ENCODE measurements around the gene OMP. TPM values are rescaled to one million over a fixed set of nuclear protein-coding genes. Genes with fewer than 3 reads are reported as not detected.
A peak's percentile ranks its signal among the peaks of the same experiment; 100 is the strongest.

Gene OMP
- total RNA-seq, 6 experiments from 2014 or later: 1.0 to 4.2 (median 2.0) TPM; not detected in 1

DNA sequence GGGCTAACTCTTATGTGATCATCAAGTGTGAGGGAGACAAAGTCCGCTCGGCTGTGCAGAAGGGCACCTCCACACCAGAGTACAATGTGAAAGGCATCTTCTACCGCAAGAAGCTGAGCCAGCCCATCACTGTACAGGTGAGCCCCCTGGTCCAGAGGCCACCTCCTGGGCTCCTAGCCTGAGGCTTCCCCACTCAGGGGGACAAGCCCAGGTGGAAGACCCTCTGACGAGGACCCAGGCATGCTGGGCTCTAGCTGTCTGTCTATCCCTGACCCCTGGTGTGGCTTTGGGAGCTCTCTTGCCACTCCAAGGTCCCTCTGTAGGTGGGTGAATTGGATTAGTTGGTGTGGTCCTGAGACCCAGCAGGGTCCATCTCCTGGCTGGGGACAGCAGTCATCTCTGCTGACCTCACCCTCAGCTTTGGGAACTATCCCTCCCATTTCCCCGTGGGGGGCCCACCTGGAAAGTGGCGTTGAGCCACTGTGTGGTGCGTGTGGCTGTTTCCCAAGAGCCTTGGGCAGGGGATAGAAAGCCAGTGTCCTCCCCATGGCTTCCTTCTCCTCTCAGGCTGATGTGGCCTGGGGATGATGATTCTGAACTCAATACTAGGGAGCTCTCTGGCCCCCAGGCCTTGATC, 20.1 kb downstream of the OMP start:
- intact Hi-C loops (cut with DNase I): loop anchor here in 1 of 2 donors (10.0 kb wide), 1 partner anchor 432 kb away; no protein-coding TSS in a partner anchor
- H3K4me3 ChIP-seq: no peak overlapping the region
- peaks cover 0 to 8% (median 3%) of the 10 kb centered on the region in 4 donors for H3K4me1 ChIP-seq
- H3K36me3 ChIP-seq: peaks cover 0 to 61% (median 12%) of the 10 kb centered on the region in 4 donors
- no peaks in the 10 kb centered on the region for H3K9me3 ChIP-seq
- peak in 1 of 3 donors; percentile 39 for DNase-seq
- 83% methylated on average over 1 of the region's 7 CpGs for WGBS (ENCODE audit: insufficient coverage, low coverage, low lambda C conversion rate, missing lambda C conversion rate)
- TF ChIP-seq POLR2A (IDR thresholded peaks at IDR 0.05): no peak
- TF ChIP-seq, protein P1, sequence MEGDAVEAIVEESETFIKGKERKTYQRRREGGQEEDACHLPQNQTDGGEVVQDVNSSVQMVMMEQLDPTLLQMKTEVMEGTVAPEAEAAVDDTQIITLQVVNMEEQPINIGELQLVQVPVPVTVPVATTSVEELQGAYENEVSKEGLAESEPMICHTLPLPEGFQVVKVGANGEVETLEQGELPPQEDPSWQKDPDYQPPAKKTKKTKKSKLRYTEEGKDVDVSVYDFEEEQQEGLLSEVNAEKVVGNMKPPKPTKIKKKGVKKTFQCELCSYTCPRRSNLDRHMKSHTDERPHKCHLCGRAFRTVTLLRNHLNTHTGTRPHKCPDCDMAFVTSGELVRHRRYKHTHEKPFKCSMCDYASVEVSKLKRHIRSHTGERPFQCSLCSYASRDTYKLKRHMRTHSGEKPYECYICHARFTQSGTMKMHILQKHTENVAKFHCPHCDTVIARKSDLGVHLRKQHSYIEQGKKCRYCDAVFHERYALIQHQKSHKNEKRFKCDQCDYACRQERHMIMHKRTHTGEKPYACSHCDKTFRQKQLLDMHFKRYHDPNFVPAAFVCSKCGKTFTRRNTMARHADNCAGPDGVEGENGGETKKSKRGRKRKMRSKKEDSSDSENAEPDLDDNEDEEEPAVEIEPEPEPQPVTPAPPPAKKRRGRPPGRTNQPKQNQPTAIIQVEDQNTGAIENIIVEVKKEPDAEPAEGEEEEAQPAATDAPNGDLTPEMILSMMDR (IDR thresholded peaks at IDR 0.05): no peak
- no peak overlapping the region for H3K27ac ChIP-seq
- no peaks in the 10 kb centered on the region for H3K27me3 ChIP-seq
- no peak for ATAC-seq

DNA sequence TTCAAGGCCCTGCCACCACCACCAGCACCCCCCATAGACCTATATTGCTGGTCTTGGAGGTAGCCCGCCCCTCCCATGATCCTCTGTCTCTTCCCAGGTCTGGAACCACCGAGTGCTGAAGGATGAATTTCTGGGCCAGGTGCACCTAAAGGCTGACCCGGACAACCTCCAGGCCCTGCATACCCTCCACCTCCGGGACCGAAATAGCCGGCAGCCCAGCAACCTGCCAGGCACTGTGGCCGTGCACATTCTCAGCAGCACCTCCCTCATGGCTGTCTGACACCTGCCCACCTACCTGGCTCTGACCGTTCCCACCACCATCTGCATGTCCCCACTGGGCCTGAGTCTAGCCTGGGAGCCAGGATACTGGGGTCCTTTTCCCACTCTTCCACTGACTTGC, 21.0 kb downstream of the OMP start:
- peak in 1 of 3 donors; percentile 39 for DNase-seq

DNA sequence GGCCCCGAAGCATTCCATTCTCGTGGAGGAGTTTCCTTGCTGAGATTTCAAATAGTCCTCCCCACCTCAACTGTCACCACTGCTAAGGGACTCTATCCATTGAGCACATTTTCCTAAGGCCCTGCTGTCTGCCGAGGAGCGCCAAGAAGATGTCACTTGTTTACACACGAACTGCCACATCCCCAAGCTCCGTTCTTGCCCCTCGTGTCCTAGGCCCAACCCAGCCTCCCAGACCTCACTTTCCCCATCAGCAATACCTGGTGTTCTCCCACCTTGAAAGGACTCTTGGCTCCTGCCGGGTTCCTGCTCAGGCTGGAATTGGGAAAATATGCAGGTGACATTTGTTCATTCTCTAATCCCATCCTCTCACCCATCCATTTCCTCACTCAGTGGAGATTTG, 21.4 kb downstream of the OMP start:
- Histone ChIP-seq H3K4me3 (no peak overlapping the region), H3K4me1 (peaks cover 0 to 17% (median 5%) of the 10 kb centered on the region in 4 donors), H3K27me3 (no peaks in the 10 kb centered on the region), H3K9me3 (no peaks in the 10 kb centered on the region), H3K27ac (no peak overlapping the region), H3K36me3 (peaks cover 0 to 47% (median 10%) of the 10 kb centered on the region in 4 donors)
- DNase-seq: peak in 1 of 3 donors; percentile 51
- TF ChIP-seq, protein P1 (IDR thresholded peaks at IDR 0.05): no peak
- no peak for TF ChIP-seq POLR2A (IDR thresholded peaks at IDR 0.05)
- no peak for ATAC-seq
- intact Hi-C loops (cut with DNase I): loop anchor here in 1 of 2 donors (10.0 kb wide), 1 partner anchor 431 kb away; no protein-coding TSS in a partner anchor
- 84% methylated on average over 8 of the region's 8 CpGs for WGBS (ENCODE audit: insufficient coverage, low coverage, low lambda C conversion rate, missing lambda C conversion rate)

More for the DNA sequence above, 21.0 kb downstream of the OMP start:
- no peaks in the 10 kb centered on the region for H3K9me3 ChIP-seq
- no peak for ATAC-seq
- peaks cover 0 to 52% (median 10%) of the 10 kb centered on the region in 4 donors for H3K36me3 ChIP-seq
- intact Hi-C loops (cut with DNase I): loop anchor here in 1 of 2 donors (10.0 kb wide), 1 partner anchor 431 kb away; no protein-coding TSS in a partner anchor
- no CpG with 5 or more reads among the region's 8 CpGs for WGBS (ENCODE audit: insufficient coverage, low coverage, low lambda C conversion rate, missing lambda C conversion rate)
- no peaks in the 10 kb centered on the region for H3K27me3 ChIP-seq
- TF ChIP-seq POLR2A (IDR thresholded peaks at IDR 0.05): no peak
- TF ChIP-seq, protein P1 (IDR thresholded peaks at IDR 0.05): no peak
- H3K4me1 ChIP-seq: peaks cover 0 to 12% (median 5%) of the 10 kb centered on the region in 4 donors
- H3K4me3 ChIP-seq: no peak overlapping the region
- no peak overlapping the region for H3K27ac ChIP-seq

DNA sequence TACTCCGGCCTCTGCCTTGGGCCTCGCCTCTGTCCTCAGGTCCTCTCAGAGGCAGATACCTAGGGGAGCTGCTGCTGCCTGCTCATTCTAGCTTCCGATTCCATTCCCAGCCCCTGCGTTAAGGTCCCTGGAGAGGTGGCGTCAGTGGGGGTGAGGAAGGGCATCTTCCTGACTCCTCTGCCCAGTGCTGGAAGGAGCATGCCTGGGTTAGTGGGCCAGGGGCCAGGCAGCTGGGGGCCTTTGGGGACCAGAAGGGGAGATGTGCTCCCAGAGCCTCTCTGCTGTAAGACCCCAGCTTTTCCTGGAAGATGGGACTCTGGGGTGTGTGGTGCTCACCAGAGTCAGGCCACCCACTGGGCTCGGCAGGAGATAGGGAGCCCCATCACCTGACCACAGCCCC, 21.8 kb downstream of the OMP start:
- no peak overlapping the region for H3K4me3 ChIP-seq
- ATAC-seq: no peak
- no peaks in the 10 kb centered on the region for H3K9me3 ChIP-seq
- 81% methylated on average over 3 of the region's 6 CpGs for WGBS (ENCODE audit: insufficient coverage, low coverage, low lambda C conversion rate, missing lambda C conversion rate)
- DNase-seq: peak in 1 of 3 donors; percentile 43
- peaks cover 0 to 21% (median 8%) of the 10 kb centered on the region in 4 donors for H3K4me1 ChIP-seq
- H3K27me3 ChIP-seq: no peaks in the 10 kb centered on the region
- intact Hi-C loops (cut with DNase I): loop anchor here in 1 of 2 donors (10.0 kb wide), 1 partner anchor 430 kb away; no protein-coding TSS in a partner anchor
- TF ChIP-seq, protein P1 (IDR thresholded peaks at IDR 0.05): no peak
- TF ChIP-seq POLR2A (IDR thresholded peaks at IDR 0.05): no peak
- H3K36me3 ChIP-seq: peaks cover 0 to 43% (median 10%) of the 10 kb centered on the region in 4 donors
- no peak overlapping the region for H3K27ac ChIP-seq
